ENCODE measurements around the gene PRX.
A peak's percentile ranks its signal among the peaks of the same experiment; 100 is the strongest.
"Not testable (repeated sequence)": the region's sequence is repeated elsewhere in the genome, so short reads cannot be mapped to it uniquely, and the experiment has no call there.

The PRX gene

GRCh38 chr19:40413291-40413845 lies at the start of gene PRX:
Gene PRX, minus strand, starts transcription at chr19:40413378. Its CDS starts 5,446 bp downstream, at chr19:40407932.
- no peak for DNase-seq

GRCh38 chr19:40461669-40462221 lies 48.6 kb upstream of the PRX start:
- no peak for DNase-seq

- no peak for DNase-seq
Measured at GRCh38 chr19:40460185-40460584, 47.0 kb upstream of the PRX start.

GRCh38 chr19:40458597-40458974 lies 45.4 kb upstream of the PRX start:
- no peak for DNase-seq

- DNase-seq, result no peak
Measured at GRCh38 chr19:40457953-40458596, 44.9 kb upstream of the PRX start.

- no peak for DNase-seq
Measured at GRCh38 chr19:40457048-40457447, 43.9 kb upstream of the PRX start.

GRCh38 chr19:40453943-40454342 lies 40.8 kb upstream of the PRX start:
- not testable (repeated sequence) for DNase-seq

- no peak for DNase-seq
Measured at GRCh38 chr19:40453151-40453735, 40.1 kb upstream of the PRX start.

- DNase-seq, result no peak
Measured at GRCh38 chr19:40452016-40452415, 38.8 kb upstream of the PRX start.

GRCh38 chr19:40450664-40451063 lies 37.5 kb upstream of the PRX start:
- no peak for DNase-seq

GRCh38 chr19:40449506-40449905 lies 36.3 kb upstream of the PRX start:
- no peak for DNase-seq

- DNase-seq, result no peak
Measured at GRCh38 chr19:40446263-40446784, 33.1 kb upstream of the PRX start.

- DNase-seq, result no peak
Measured at GRCh38 chr19:40445780-40446262, 32.6 kb upstream of the PRX start.

GRCh38 chr19:40444825-40445312 lies 31.7 kb upstream of the PRX start:
- DNase-seq, result no peak

- DNase-seq, result peak; percentile 96
Measured at GRCh38 chr19:40444000-40444824, 31.0 kb upstream of the PRX start, which contains the start of gene SERTAD3. Gene SERTAD3, minus strand, starts transcription at chr19:40444335. Its CDS starts 2,255 bp downstream, at chr19:40442080.

GRCh38 chr19:40443131-40443999 lies 30.2 kb upstream of the PRX start:
- peak; percentile 99 for DNase-seq

- no peak for DNase-seq
Measured at GRCh38 chr19:40442328-40443130, 29.4 kb upstream of the PRX start.

GRCh38 chr19:40441719-40442253 lies 28.6 kb upstream of the PRX start:
- no peak for DNase-seq

GRCh38 chr19:40438284-40438683 lies 25.1 kb upstream of the PRX start:
- DNase-seq, result no peak

Measured in activated CD4-positive, alpha-beta T cell treated with anti-CD3 and anti-CD28 coated beads, Interleukin-2, amount 50 U/mL, for 1 hour (primary cell).